ENCODE results near the gene BORCS6.
"Not testable (repeated sequence)": the region's sequence is repeated elsewhere in the genome, so short reads cannot be mapped to it uniquely, and the experiment has no call there.

Gene BORCS6

GRCh38 chr17:8223356-8224126 is 33.6 kb upstream of the BORCS6 start:
- no peak for DNase-seq (ENCODE audit: low read depth, low spot score)
- POLR2A ChIA-PET, result interaction anchor here (1.0 to 3.9 kb wide), 5 partner anchors 13 to 67 kb away, joined by 3 to 29 read pairs (median 5); partner anchors contain the start of genes AURKB and BORCS6
- TF ChIP-seq CTCF (IDR thresholded peaks at IDR 0.05; ENCODE audit: insufficient read depth, low read length, missing control alignments), result no peak
- CTCF ChIA-PET, result interaction anchor here (0.9 to 4.6 kb wide), 12 partner anchors 23 to 166 kb away, joined by 3 to 21 read pairs (median 4); partner anchors contain the start of genes ALOXE3, PFAS and SLC25A35
- peak overlapping the region; percentile 89 for H3K4me3 ChIP-seq (ENCODE audit: low read depth, low read length)

GRCh38 chr17:8222630-8223355 is 32.8 kb upstream of the BORCS6 start:
- POLR2A ChIA-PET, result interaction anchor here (0.5 to 3.9 kb wide), 9 partner anchors 12 to 244 kb away, joined by 3 to 29 read pairs (median 5); partner anchors contain the start of genes AURKB and BORCS6
- no peak for TF ChIP-seq CTCF (IDR thresholded peaks at IDR 0.05; ENCODE audit: insufficient read depth, low read length, missing control alignments)

GRCh38 chr17:8222380-8222629 is 32.3 kb upstream of the BORCS6 start:
- DNase-seq (ENCODE audit: low read depth, low spot score), result no peak
- ChIA-PET CTCF (interaction anchor here (0.8 to 4.6 kb wide), 15 partner anchors 23 to 104 kb away, joined by 3 to 21 read pairs (median 5); partner anchors contain the start of genes ALOXE3, PFAS and SLC25A35), POLR2A (interaction anchor here (0.5 to 3.9 kb wide), 9 partner anchors 12 to 244 kb away, joined by 3 to 29 read pairs (median 5); partner anchors contain the start of genes AURKB and BORCS6)
- peak overlapping the region; percentile 89 for H3K4me3 ChIP-seq (ENCODE audit: low read depth, low read length)
- TF ChIP-seq CTCF (IDR thresholded peaks at IDR 0.05; ENCODE audit: insufficient read depth, low read length, missing control alignments), result no peak

More at GRCh38 chr17:8222630-8223355, 32.8 kb upstream of the BORCS6 start:
- peak overlapping the region; percentile 89 for H3K4me3 ChIP-seq (ENCODE audit: low read depth, low read length)
- peak; percentile 62 for DNase-seq (ENCODE audit: low read depth, low spot score)
- CTCF ChIA-PET, result interaction anchor here (0.8 to 4.6 kb wide), 13 partner anchors 23 to 104 kb away, joined by 3 to 21 read pairs (median 5); partner anchors contain the start of genes ALOXE3, PFAS and SLC25A35

GRCh38 chr17:8221663-8222379 is 31.8 kb upstream of the BORCS6 start:
- TF ChIP-seq CTCF (IDR thresholded peaks at IDR 0.05; ENCODE audit: insufficient read depth, low read length, missing control alignments), result no peak
- peak overlapping the region; percentile 89 for H3K4me3 ChIP-seq (ENCODE audit: low read depth, low read length)
- POLR2A ChIA-PET, result interaction anchor here (0.5 to 3.9 kb wide), 10 partner anchors 11 to 102 kb away, joined by 3 to 29 read pairs (median 5); partner anchors contain the start of genes AURKB, BORCS6 and CTC1
- peak; percentile 62 for DNase-seq (ENCODE audit: low read depth, low spot score)
- CTCF ChIA-PET, result interaction anchor here (1.0 to 4.6 kb wide), 13 partner anchors 11 to 103 kb away, joined by 3 to 21 read pairs (median 5); partner anchors contain the start of genes ALOXE3, PFAS and SLC25A35

GRCh38 chr17:8220783-8221662 is 31.0 kb upstream of the BORCS6 start:
- CTCF ChIA-PET, result interaction anchor here (1.0 to 4.6 kb wide), 9 partner anchors 10 to 102 kb away, joined by 3 to 21 read pairs (median 5); partner anchors contain the start of genes ALOXE3 and SLC25A35
- peak; percentile 79 for DNase-seq (ENCODE audit: low read depth, low spot score)
- TF ChIP-seq CTCF (IDR thresholded peaks at IDR 0.05; ENCODE audit: insufficient read depth, low read length, missing control alignments), result no peak
- POLR2A ChIA-PET, result interaction anchor here (0.7 to 3.9 kb wide), 6 partner anchors 27 to 101 kb away, joined by 3 to 29 read pairs (median 8); partner anchors contain the start of genes BORCS6 and CTC1
- peak overlapping the region; percentile 70 for H3K4me3 ChIP-seq (ENCODE audit: low read depth, low read length)

GRCh38 chr17:8214000-8214399 is 24.0 kb upstream of the BORCS6 start:
- CTCF ChIA-PET, result interaction anchor here (1.1 kb wide), 1 partner anchor 95 kb away, joined by 4 read pairs; no protein-coding TSS in a partner anchor
- POLR2A ChIA-PET; DNase-seq (ENCODE audit: low read depth, low spot score); H3K4me3 ChIP-seq (ENCODE audit: low read depth, low read length): not testable (repeated sequence)

Measured in AG04449 (cell line).